GM15510 (cell line): ENCODE measurements around the gene RGS3.

Experiments
- POLR2A ChIP-seq: IDR thresholded peaks from 3 replicates; pipeline ENCODE4 v1.6.1; 2011; ENCODE audit warnings: borderline replicate concordance; ENCODE audit not compliant: insufficient read length; ENCODE audit errors: extremely low read depth

Gene RGS3

DNA sequence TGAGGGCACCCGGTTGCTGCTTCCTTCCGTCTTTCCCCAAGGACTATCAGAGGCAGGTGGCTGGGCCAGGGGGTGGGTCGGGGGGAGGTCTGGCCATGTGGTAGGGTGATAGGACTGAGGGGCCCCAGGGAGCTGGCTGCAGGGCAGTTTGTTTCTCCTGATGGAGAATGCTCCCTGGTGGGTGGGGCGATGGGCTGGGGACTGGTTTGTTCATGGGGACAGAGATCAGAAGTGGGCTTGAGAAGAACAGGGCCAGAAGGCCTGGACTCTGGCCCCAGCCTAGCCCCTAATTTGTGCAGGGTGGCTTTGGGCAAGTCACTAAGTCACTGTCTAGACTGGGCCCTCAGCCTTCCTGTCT lies 117.4 kb downstream of the RGS3 start:
- TF ChIP-seq POLR2A = no peak

DNA sequence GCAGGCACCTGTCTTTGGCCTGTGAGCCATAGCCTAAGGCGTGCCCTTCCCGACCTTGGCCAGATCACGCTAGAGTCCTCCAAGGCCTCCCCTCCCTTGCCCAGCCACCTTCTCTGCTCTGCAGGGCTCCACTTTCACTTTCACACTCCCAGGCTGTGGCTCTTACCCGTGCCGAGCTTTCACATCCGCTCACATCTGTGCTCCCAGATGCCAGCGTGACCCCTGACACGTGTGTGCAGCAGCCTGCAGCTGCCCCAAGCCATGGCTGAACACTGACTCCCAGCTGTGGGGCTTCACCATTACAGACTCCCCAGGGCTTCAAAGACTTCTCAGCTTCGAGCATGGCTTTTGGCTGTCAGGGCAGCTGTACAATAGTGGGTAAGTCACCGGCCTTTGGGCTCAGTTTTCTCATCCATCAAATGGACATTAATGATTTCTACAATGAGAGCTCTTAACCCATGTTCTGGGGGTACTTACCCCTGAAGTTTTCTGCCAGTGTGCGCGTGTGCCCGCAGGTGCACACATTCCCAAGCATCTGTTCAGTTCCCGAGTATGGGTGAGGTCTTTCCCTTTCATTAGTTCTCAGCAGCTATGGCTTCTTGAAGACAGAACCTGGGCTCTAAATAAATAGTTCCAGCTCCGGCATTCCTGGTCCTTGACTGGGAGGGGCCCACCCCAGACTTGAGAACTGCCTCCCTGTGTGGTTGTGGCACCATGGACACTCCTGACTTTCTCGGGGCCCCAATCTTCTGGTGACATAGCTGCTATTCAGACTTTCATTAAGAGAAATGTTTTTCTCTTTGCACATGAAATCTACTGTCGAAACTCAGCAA lies 118.6 kb downstream of the RGS3 start:
- no peak for TF ChIP-seq POLR2A

DNA sequence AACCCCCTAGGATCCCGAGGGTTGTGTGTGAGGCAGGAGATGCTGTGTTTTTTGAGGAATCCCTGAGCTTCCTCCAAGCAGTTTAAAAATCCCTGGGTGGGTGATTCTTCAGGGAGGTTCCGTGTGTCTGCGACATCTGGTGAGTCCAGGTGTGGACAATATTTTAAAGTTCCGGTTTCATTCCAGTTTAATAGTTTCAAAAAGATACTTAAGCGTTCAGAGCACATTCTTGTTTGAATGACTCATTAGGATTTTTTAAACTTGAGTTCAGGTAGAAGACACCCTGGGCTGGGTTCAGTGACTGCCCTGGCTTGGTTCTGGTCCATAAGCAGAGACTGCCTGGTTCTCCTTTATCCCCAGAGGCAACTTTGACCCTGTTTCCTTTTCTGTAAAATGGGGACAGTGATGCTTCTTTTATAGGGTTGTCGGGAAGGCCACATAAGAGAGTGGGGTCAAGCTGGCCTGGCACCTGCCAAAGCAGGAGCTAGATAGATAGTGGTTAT lies 119.2 kb downstream of the RGS3 start:
- no peak for TF ChIP-seq POLR2A

DNA sequence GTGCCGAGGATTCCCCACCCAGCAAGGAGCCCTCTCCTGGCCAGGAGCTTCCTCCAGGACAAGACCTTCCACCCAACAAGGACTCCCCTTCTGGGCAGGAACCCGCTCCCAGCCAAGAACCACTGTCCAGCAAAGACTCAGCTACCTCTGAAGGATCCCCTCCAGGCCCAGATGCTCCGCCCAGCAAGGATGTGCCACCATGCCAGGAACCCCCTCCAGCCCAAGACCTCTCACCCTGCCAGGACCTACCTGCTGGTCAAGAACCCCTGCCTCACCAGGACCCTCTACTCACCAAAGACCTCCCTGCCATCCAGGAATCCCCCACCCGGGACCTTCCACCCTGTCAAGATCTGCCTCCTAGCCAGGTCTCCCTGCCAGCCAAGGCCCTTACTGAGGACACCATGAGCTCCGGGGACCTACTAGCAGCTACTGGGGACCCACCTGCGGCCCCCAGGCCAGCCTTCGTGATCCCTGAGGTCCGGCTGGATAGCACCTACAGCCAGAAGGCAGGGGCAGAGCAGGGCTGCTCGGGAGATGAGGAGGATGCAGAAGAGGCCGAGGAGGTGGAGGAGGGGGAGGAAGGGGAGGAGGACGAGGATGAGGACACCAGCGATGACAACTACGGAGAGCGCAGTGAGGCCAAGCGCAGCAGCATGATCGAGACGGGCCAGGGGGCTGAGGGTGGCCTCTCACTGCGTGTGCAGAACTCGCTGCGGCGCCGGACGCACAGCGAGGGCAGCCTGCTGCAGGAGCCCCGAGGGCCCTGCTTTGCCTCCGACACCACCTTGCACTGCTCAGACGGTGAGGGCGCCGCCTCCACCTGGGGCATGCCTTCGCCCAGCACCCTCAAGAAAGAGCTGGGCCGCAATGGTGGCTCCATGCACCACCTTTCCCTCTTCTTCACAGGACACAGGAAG lies 120.2 kb downstream of the RGS3 start:
- no peak for TF ChIP-seq POLR2A

DNA sequence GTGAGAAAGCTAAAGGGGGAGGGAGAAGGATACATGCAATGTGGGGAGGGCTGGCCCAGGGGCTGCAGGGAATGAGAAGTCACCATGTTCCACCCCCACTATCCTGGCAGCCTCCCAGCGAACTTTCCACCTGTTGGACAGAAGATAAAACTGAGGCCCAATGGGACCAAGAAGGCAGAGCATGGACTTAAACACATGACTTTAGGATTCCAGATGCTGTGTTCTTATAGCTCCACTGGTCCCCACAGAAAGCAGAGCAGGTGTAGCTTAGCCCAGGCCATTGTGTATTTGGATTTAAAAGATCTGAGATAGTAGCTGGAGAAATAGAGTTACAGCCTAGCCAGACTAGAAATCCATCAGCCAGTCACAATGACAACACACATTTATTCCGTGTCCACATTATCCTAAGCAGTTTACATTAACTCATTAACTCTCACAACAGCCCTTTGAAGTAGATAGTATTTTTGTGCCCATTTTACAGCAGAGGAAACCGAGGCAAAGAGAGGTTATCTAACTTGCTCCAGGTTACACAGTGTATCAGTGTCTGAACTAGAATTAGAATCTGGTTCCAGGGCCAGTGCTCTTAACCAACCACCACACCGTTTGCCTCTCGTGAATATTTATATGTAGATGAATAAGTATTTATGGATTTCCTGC lies 121.0 kb downstream of the RGS3 start:
- no peak for TF ChIP-seq POLR2A

DNA sequence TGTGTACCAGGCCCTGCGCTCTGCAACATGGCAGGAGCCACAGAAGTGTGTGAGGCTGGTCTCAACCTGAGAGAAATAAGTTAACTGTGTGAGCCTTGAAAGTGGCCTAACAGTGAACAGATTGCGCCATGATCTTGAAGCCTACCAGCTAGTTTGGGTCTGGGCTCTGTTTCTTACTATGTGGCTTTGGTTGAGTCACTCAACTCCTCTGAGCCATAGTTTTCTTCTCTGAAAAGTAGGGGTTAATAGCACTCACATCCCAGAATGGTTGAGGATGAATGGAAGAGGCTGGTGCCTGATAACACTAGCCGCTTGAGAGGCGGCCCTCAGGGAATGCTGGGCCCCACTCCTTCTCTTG lies 121.5 kb downstream of the RGS3 start:
- no peak for TF ChIP-seq POLR2A

DNA sequence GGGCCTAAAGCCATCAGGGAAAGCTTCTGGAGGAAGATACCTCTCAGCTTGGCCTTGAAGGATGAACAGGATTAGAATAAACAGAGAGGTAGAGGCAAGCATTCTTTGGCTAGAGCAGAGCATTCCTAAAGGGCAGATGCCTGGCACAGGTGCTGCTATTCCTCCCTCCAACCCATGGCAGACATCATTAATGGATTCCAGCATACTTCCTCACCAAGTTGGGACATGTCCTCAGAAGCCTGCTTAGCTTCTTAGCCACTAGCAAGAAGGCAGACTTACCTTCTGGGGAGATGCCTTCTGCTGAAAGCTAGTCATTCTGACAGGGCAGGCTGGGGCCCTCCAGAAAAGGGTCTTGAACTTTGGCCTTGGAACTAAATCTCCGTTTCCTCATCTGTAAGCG lies 122.0 kb downstream of the RGS3 start:
- no peak for TF ChIP-seq POLR2A

DNA sequence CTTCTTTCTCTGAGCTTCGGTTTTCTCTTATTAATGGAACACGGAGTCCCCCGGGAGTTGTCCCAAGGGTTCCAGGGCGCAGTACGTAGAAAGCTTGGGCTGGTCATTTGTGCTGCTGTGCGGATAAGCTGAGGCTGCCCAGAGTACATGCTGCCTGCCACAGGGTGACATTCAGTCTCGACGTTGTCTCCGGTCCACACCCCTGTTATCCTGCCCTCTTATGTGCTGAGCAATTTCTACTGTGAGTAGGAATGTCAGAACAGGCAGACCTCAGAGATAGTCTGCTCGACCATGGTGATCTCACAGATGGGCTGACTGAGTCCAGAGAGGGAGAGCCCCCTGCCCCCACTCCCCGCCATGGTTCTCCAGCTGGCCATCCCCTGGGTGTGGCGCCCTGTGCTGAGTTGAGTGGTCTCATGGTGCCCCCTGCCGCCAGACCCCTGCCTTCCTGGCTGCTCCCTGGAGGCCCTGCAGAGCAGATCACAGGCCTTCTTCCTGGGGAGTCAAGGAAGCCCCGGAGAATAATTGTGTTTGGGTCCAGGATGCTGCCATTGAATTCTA lies 124.0 kb downstream of the RGS3 start:
- no peak for TF ChIP-seq POLR2A

DNA sequence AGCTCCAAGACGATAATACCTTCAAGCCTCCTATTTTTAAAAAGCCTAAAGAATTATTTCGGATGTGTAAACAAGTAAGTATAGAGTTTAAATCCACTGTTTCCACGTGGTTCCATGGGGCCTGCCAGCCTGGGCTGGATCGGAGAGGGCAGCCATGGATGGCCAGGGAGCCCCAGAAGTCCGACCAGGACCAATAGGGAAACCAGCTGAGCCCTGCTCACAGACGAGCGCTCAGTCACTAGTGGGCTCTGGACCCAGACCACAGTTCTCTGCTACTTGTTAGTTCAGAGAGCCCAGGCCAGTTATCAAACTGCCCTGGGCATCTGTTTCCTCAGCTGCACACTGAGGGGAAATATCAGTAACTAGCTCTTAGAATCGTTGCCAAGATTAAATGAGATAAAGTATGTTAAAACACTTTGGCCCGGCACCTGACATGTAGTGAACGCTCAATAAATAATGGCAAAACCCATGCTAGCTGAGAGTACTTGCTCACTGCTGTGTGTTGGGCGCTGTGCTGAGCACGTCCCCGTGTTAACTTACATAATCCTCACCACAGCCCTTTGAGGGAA lies 124.8 kb downstream of the RGS3 start:
- TF ChIP-seq POLR2A = no peak

DNA sequence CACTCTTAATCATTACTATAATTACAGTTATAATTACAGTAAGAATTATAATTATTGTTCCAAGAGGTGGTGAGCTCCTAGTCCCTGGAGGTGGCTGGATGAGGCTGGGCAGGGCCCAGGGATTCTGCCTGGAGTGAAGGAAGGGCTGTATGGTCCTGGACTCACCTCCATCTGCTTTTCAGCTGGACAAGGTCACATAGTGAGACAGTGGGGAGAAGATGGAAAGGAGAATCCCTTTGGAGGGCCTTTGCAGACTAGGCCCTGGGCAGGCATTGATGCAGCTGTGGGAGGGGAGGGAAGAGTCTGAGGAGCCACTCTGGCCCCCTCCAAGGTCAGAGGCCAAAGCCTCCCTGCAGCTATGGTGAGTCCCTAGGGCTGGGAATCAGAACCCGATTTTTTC lies 125.4 kb downstream of the RGS3 start:
- no peak for TF ChIP-seq POLR2A

DNA sequence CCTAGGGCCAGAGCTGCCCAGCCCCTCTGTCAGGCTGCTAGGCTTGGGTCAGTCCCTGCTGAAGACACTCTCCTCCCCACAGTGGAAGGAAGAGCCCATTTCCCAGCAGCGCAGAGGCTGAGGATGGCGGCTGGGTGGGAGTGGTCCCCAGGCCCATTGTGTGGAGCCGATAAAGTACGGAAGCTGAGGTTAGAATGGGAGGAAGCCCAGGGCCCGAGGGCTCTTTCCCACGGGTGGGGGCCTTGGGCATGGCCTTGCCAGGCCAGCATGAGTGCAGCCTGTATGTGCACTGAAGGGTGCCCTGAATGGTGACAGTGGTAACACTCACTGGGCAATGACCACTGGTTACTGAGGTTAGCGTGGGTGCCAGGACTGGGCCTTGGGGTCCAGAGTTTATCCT lies 125.9 kb downstream of the RGS3 start:
- TF ChIP-seq POLR2A = no peak

DNA sequence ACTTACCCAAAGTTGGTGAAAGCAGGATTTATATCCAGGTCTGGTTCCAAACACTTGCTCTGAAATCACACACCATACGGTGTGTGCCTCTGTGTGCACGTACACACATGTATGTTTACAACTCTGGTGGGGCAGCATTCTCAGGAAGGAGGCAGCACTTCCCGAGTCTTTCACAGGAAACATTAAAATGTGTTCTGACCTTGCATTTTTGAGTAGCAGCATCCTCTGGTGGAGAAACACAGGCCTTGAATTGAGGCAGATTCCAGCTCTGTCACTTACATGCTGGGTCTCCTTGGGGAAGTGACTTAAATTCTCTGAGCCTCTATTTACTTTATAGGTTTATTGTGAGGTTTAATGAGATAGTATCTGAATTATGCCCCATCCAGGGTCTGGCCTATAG lies 126.4 kb downstream of the RGS3 start:
- no peak for TF ChIP-seq POLR2A

DNA sequence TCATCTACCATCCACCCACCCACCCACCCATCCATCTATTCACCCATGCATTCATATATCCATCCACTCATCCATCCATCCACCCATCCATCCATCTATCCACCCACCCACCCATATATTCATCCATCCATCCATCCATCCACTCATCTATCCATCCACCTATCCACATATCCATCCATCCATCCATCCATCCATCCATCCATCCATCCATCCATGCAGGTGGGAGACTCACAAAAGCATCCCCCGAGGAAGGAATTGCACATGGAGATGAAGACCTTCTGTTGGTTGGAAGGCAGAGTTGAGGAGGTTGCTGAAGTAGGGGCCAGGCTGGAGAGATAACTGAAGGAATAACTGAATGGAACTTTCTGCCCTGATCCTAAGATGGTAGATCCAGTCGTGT lies 126.9 kb downstream of the RGS3 start:
- no peak for TF ChIP-seq POLR2A

DNA sequence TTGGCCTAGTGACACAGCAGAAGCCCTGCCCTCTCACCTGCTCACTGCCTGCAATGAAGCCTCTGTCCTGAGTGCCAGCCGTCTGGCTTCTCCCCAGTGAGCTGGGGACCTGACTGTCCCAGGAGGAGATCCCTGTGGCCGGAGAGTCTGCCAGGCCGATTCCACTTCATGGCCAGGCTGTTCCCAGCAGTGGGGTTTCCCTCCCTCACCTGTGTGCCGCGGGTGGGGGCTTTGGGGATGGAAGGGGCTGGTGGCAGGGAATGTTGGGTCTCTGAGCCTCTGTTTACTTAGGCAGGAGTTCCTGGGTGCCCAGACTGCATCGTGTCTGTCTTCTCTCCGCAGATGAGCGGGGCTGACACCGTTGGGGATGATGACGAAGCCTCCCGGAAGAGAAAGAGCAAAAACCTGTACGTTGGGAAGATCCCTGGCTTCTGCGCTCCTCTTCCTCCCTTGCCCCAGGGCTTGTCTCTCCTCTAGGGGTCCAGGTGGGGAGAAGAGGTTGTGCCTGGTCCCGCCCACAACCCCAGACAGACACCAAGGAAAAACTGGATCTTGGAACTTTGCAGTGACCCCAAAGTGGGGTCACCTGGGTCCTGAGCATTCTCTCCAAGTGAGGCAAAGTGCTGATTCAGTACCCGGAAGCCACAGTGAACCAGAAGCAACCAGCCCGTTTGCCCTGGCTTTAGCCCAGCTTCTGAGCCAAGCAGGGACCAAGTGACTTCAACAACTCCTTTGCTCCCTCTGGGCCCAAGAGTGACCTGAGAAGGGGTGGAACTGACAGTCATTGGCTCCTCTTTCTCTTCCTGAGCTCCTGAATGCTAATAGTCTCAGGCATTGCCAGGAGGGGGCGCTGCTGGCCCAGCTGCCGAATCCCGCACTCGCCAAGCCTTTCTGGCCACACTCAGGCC lies 127.7 kb downstream of the RGS3 start:
- TF ChIP-seq POLR2A = no peak

DNA sequence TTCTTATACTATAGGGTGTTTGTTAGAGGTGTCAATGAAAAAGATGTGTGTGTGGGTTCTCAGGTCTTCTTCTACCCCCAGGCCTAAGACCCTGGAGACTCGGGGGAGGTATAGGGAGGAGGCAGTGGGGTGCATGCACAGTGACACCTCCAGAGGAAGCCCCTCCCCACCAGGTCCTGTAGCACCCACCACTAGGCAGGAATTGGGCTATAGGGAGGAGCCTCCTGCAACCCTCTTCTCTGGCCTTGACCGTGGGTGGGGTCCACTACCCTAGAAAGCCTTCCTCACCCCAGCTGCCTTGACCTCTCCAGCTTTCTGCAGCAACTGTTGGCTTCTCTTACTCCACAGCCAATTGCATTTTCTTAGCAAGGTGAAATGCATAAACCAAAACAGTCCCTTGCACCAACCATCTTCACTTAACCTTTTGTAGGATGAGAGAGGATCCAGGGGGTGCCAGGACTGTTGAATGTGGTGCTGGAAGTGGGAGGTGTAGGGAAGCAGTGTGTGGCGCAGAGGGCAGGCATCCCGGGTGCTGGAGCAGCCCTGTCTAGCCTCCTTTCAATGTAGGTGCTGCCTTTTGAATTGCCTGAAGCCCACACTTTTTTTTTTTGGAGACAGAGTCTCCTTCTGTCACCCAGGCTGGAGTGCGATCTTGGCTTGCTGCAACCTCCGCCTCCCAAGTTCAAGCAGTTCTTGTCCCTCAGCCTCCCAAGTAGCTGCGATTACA lies 128.5 kb downstream of the RGS3 start:
- TF ChIP-seq POLR2A = no peak
